CD4-positive, alpha-beta T cell (primary cell): Measurements from ENCODE around the gene NCKAP5. TPM values are rescaled to one million over a fixed set of nuclear protein-coding genes. Genes with fewer than 3 reads are reported as not detected.

Experiments
- ATAC-seq: fragments of 200-7000 bp; cut with Tn5 transposase; one replicate; pipeline ENCODE4 v1.10.0; 2022; ENCODE audit warnings: mild to moderate bottlenecking; ENCODE audit not compliant: poor library complexity
- CTCF ChIA-PET: fragments of 350-600 bp; sonication (Branson Sonifier 250); formaldehyde crosslinking; loops from one replicate; lab custom pipeline; 2021; ENCODE audit warnings: antibody characterized with exemption, inconsistent platforms; lab: Charles Lee
- POLR2A ChIA-PET: fragments of 350-600 bp; sonication (Branson Sonifier 250); formaldehyde crosslinking; loops from one replicate; lab custom pipeline; 2021; ENCODE audit warnings: antibody characterized with exemption, inconsistent platforms; lab: Charles Lee
- DNase-seq, 14 experiments: peaks; one replicate each; pipeline ENCODE4 v3.0.0-alpha.2; 2013 to 2020; ENCODE audit warnings: mixed read lengths in 2 of 14
- H3K27ac ChIP-seq, 2 donors: one replicate each; pipeline versions ENCODE4 v1.5.1 to v1.7.0; 2013; ENCODE audit warnings: low read length in 2 of 2, low read depth in 1 of 2, mild to moderate bottlenecking in 1 of 2
- H3K27me3 ChIP-seq, 2 experiments: 1 replicate in 1 of 2; 2 replicates in 1 of 2; pipeline versions ENCODE4 v1.6.1 to v1.7.0; 2013; ENCODE audit warnings: low read length in 2 of 2, control low read depth in 1 of 2, mild to moderate bottlenecking in 1 of 2, moderate library complexity in 1 of 2; ENCODE audit not compliant: insufficient read depth in 2 of 2, control insufficient read depth in 1 of 2
- H3K36me3 ChIP-seq: one replicate; pipeline ENCODE4 v1.6.1; 2013; ENCODE audit warnings: low read length, control low read depth; ENCODE audit not compliant: insufficient read depth
- H3K4me1 ChIP-seq: one replicate; pipeline ENCODE4 v1.6.1; 2013; ENCODE audit warnings: low read length, control low read depth; ENCODE audit not compliant: insufficient read depth
- H3K4me3 ChIP-seq: one replicate; pipeline ENCODE4 v1.5.1; 2013; ENCODE audit warnings: mild to moderate bottlenecking, low read length, moderate library complexity
- H3K9me3 ChIP-seq, 2 experiments: 1 replicate in 1 of 2; 2 replicates in 1 of 2; pipeline versions ENCODE4 v1.6.1 to v1.7.0; 2013; ENCODE audit warnings: low read length in 2 of 2, mild to moderate bottlenecking in 2 of 2, control low read depth in 1 of 2, moderate library complexity in 1 of 2; ENCODE audit not compliant: control insufficient read depth in 1 of 2, insufficient read depth in 1 of 2
- H3K27ac Mint-ChIP-seq: one replicate; pipeline ENCODE4 v1.8.0; 2020; ENCODE audit warnings: mixed read lengths
- H3K27me3 Mint-ChIP-seq: one replicate; pipeline ENCODE4 v1.8.0; 2021; ENCODE audit warnings: mixed read lengths
- H3K36me3 Mint-ChIP-seq: one replicate; pipeline ENCODE4 v1.8.0; 2021; ENCODE audit warnings: low read depth, mixed read lengths
- H3K4me1 Mint-ChIP-seq: one replicate; pipeline ENCODE4 v1.8.0; 2021; ENCODE audit warnings: low read depth, mixed read lengths
- H3K4me3 Mint-ChIP-seq: one replicate; pipeline ENCODE4 v1.8.0; 2020; ENCODE audit warnings: mild to moderate bottlenecking, mixed read lengths
- H3K9me3 Mint-ChIP-seq: one replicate; pipeline ENCODE4 v1.8.0; 2020; ENCODE audit warnings: mixed read lengths
- CTCF ChIP-seq: fragments of 200-600 bp; IDR thresholded peaks from one replicate; pipeline ENCODE4 v1.8.0; 2022; ENCODE audit warnings: antibody characterized with exemption, mild to moderate bottlenecking
- intact Hi-C, 2 experiments: fragments of 100-400 bp; cut with DNase I in 1 of 2; cut with micrococcal nuclease in 1 of 2; formaldehyde crosslinking; loops; one replicate each; pipeline versions ENCODE4 v1.15.1 to v1.9.0; 2023 to 2025; cut with DNase I, micrococcal nuclease
- total RNA-seq, 174 experiments: library from RNA in 2 of 174; stranded (reverse) in 2 of 174; gene quantifications; one replicate each; pipeline ENCODE4 v1.2.3 and lab custom pipeline; 2021 to 2026

Gene NCKAP5
- total RNA-seq, 2 experiments from 2014 or later = not detected

- no peak for TF ChIP-seq CTCF
- intact Hi-C loops = no loop called here
- Mint-ChIP-seq H3K4me3 (no peak overlapping the region), H3K9me3 (peaks cover 4% of the 10 kb centered on the region), H3K4me1 (no peaks in the 10 kb centered on the region), H3K27me3 (no peaks in the 10 kb centered on the region), H3K36me3 (no peaks in the 10 kb centered on the region), H3K27ac (no peak overlapping the region)
- ATAC-seq = no peak
- Histone ChIP-seq H3K4me3 (no peak overlapping the region), H3K27ac (no peak overlapping the region), H3K36me3 (no peaks in the 10 kb centered on the region), H3K9me3 (peaks cover 0 to 4% of the 10 kb centered on the region in 2 experiments), H3K27me3 (no peaks in the 10 kb centered on the region), H3K4me1 (no peaks in the 10 kb centered on the region)
- POLR2A ChIA-PET = no interaction called here
- no peak for DNase-seq
- CTCF ChIA-PET = no interaction called here
Measured at GRCh38 chr2:132965460-132965859, 602.8 kb downstream of the NCKAP5 start.

GRCh38 chr2:132963161-132963560, 605.1 kb downstream of the NCKAP5 start:
- ChIA-PET CTCF (no interaction called here), POLR2A (no interaction called here)
- ATAC-seq (no peak), DNase-seq (no peak)
- Histone ChIP-seq H3K27ac (no peak overlapping the region), H3K4me3 (no peak overlapping the region), H3K36me3 (no peaks in the 10 kb centered on the region), H3K4me1 (no peaks in the 10 kb centered on the region), H3K9me3 (peaks cover 0 to 4% of the 10 kb centered on the region in 2 experiments), H3K27me3 (no peaks in the 10 kb centered on the region)
- no peaks in the 10 kb centered on the region for H3K27me3 Mint-ChIP-seq
- intact Hi-C loops = no loop called here
- H3K4me1 Mint-ChIP-seq = no peaks in the 10 kb centered on the region
- no peak overlapping the region for H3K4me3 Mint-ChIP-seq
- no peaks in the 10 kb centered on the region for H3K9me3 Mint-ChIP-seq
- no peak for TF ChIP-seq CTCF
- H3K27ac Mint-ChIP-seq = no peak overlapping the region
- no peaks in the 10 kb centered on the region for H3K36me3 Mint-ChIP-seq

GRCh38 chr2:132958887-132959286, 609.4 kb downstream of the NCKAP5 start:
- Mint-ChIP-seq H3K27me3 (no peaks in the 10 kb centered on the region), H3K27ac (no peak overlapping the region), H3K4me1 (no peaks in the 10 kb centered on the region), H3K4me3 (no peak overlapping the region), H3K36me3 (no peaks in the 10 kb centered on the region), H3K9me3 (peaks cover 2% of the 10 kb centered on the region)
- no peaks in the 10 kb centered on the region for H3K4me1 ChIP-seq
- ATAC-seq (no peak), DNase-seq (no peak)
- intact Hi-C loops = no loop called here
- no peaks in the 10 kb centered on the region for H3K27me3 ChIP-seq
- CTCF ChIA-PET = no interaction called here
- H3K9me3 ChIP-seq = no peaks in the 10 kb centered on the region
- POLR2A ChIA-PET = no interaction called here
- H3K4me3 ChIP-seq = no peak overlapping the region
- no peak for TF ChIP-seq CTCF
- no peaks in the 10 kb centered on the region for H3K36me3 ChIP-seq
- H3K27ac ChIP-seq = no peak overlapping the region
